Activated B cell treated with CpG ODN at 0.5 μM for 24 hours (primary cell): ENCODE measurements around the gene CASP8AP2. TPM values are rescaled to one million over a fixed set of nuclear protein-coding genes. Genes with fewer than 3 reads are reported as not detected.

Source experiments
- ATAC-seq: fragments of 200-7000 bp; cut with Tn5 transposase; one replicate; pipeline ENCODE4 v1.10.0; 2021; ENCODE audit warnings: low read depth, mild to moderate bottlenecking, moderate library complexity
- CTCF ChIA-PET: fragments of 350-600 bp; sonication (Branson Sonifier 250); formaldehyde crosslinking; loops from one replicate; lab custom pipeline; 2021; ENCODE audit warnings: antibody characterized with exemption; lab: Charles Lee
- POLR2A ChIA-PET: fragments of 350-600 bp; sonication (Branson Sonifier 250); formaldehyde crosslinking; loops from one replicate; lab custom pipeline; 2021; ENCODE audit warnings: antibody characterized with exemption; lab: Charles Lee
- DNase-seq: peaks from one replicate; pipeline ENCODE4 v3.0.0; 2022
- H3K27ac Mint-ChIP-seq: one replicate; pipeline ENCODE4 v1.8.0; 2020; ENCODE audit warnings: mixed read lengths
- H3K27me3 Mint-ChIP-seq: one replicate; pipeline ENCODE4 v1.8.0; 2021; ENCODE audit warnings: mixed read lengths
- H3K36me3 Mint-ChIP-seq: one replicate; pipeline ENCODE4 v1.8.0; 2021; ENCODE audit warnings: low read depth, mixed read lengths
- H3K4me1 Mint-ChIP-seq: one replicate; pipeline ENCODE4 v1.8.0; 2021; ENCODE audit warnings: mixed read lengths
- H3K4me3 Mint-ChIP-seq: one replicate; pipeline ENCODE4 v1.8.0; 2020; ENCODE audit warnings: mild to moderate bottlenecking, mixed read lengths
- H3K9me3 Mint-ChIP-seq: one replicate; pipeline ENCODE4 v1.8.0; 2020; ENCODE audit warnings: mixed read lengths
- CTCF ChIP-seq: fragments of 200-600 bp; IDR thresholded peaks from one replicate; pipeline ENCODE4 v1.8.0; 2022; ENCODE audit warnings: antibody characterized with exemption, mild to moderate bottlenecking
- intact Hi-C: fragments of 100-400 bp; cut with micrococcal nuclease; formaldehyde crosslinking; loops from one replicate; pipeline ENCODE4 v1.15.1; 2024
- total RNA-seq: library from RNA; stranded (reverse); gene quantifications from 2 replicates; pipeline ENCODE4 v1.2.3, GENCODE V29; 2022

CASP8AP2 gene
- total RNA-seq, 1 donor from 2014 or later, result 17.8 TPM

GRCh38 chr6:89917216-89917615 lies 87.5 kb downstream of the CASP8AP2 start:
- ATAC-seq (no peak), DNase-seq (no peak)
- TF ChIP-seq CTCF, result no peak
- intact Hi-C loops, result no loop called here
- H3K27me3 Mint-ChIP-seq, result peaks cover 6% of the 10 kb centered on the region
- CTCF ChIA-PET, result no interaction called here
- H3K4me3 Mint-ChIP-seq, result no peak overlapping the region
- H3K4me1 Mint-ChIP-seq, result no peaks in the 10 kb centered on the region
- H3K36me3 Mint-ChIP-seq, result no peaks in the 10 kb centered on the region
- POLR2A ChIA-PET, result no interaction called here
- H3K9me3 Mint-ChIP-seq, result peaks cover 18% of the 10 kb centered on the region
- H3K27ac Mint-ChIP-seq, result no peak overlapping the region

GRCh38 chr6:89917801-89918366 lies 88.2 kb downstream of the CASP8AP2 start:
- ChIA-PET POLR2A (no interaction called here), CTCF (no interaction called here)
- DNase-seq, result no peak
- Mint-ChIP-seq H3K27me3 (peaks cover 3% of the 10 kb centered on the region), H3K36me3 (no peaks in the 10 kb centered on the region), H3K4me3 (no peak overlapping the region), H3K4me1 (no peaks in the 10 kb centered on the region), H3K27ac (no peak overlapping the region), H3K9me3 (peaks cover 18% of the 10 kb centered on the region)
- no peak for ATAC-seq
- intact Hi-C loops, result no loop called here
- no peak for TF ChIP-seq CTCF

Other genes starting within 250 kb of the CASP8AP2 start
- gene LYRM2, start 191.1 kb upstream of the CASP8AP2 start, total RNA-seq, result 41.9 and 44.9 TPM in 2 replicates
- gene MDN1, start 10.1 kb upstream of the CASP8AP2 start, total RNA-seq, result 59.8 and 65.4 TPM in 2 replicates
- gene GJA10, start 64.6 kb downstream of the CASP8AP2 start, total RNA-seq, result not detected in 2 replicates